Astrocyte (in vitro differentiated cells and primary cell): ENCODE results near the gene ULBP1. TPM values are rescaled to one million over a fixed set of nuclear protein-coding genes. Genes with fewer than 3 reads are reported as not detected.
"Not testable (repeated sequence)": the region's sequence is repeated elsewhere in the genome, so short reads cannot be mapped to it uniquely, and the experiment has no call there.

Experiments used
- DNase-seq: peaks from one replicate; pipeline ENCODE4 v3.0.0-alpha.2; 2010; ENCODE audit warnings: low read depth
- FAIRE-seq: peaks from 2 replicates; lab custom pipeline; 2011; peaks lifted over from hg19 to GRCh38; lab: Jason Lieb, UNC
- H2AFZ ChIP-seq: 2 replicates; pipeline ENCODE4 v1.6.0; 2012; ENCODE audit warnings: low read depth, low read length, inconsistent platforms
- H3K27ac ChIP-seq: 2 replicates; pipeline ENCODE4 v1.5.1; 2011; ENCODE audit warnings: low read depth, low read length, inconsistent platforms
- H3K27me3 ChIP-seq: 2 replicates; pipeline ENCODE4 v1.6.0; 2011; ENCODE audit warnings: low read length, inconsistent platforms; ENCODE audit not compliant: insufficient read depth
- H3K36me3 ChIP-seq: 2 replicates; pipeline ENCODE4 v1.5.1; 2011; ENCODE audit warnings: low read length, inconsistent platforms; ENCODE audit not compliant: insufficient read depth
- H3K4me1 ChIP-seq: 2 replicates; pipeline ENCODE4 v1.5.1; 2011; ENCODE audit warnings: low read length, inconsistent platforms; ENCODE audit not compliant: insufficient read depth
- H3K4me2 ChIP-seq: 2 replicates; pipeline ENCODE4 v1.6.0; 2012; ENCODE audit warnings: low read length, inconsistent platforms
- H3K4me3 ChIP-seq: 2 replicates; pipeline ENCODE4 v1.5.1; 2011; ENCODE audit warnings: low read depth, mild to moderate bottlenecking, low read length, inconsistent platforms; ENCODE audit not compliant: insufficient read depth
- H3K79me2 ChIP-seq: 2 replicates; pipeline ENCODE4 v1.6.0; 2012; ENCODE audit warnings: mild to moderate bottlenecking, low read length, inconsistent platforms; ENCODE audit not compliant: insufficient read depth
- H3K9ac ChIP-seq: 2 replicates; pipeline ENCODE4 v1.6.0; 2012; ENCODE audit warnings: mild to moderate bottlenecking, low read length, inconsistent platforms
- H3K9me3 ChIP-seq: 2 replicates; pipeline ENCODE4 v1.5.1; 2012; ENCODE audit warnings: low read depth, mild to moderate bottlenecking, low read length, inconsistent platforms; ENCODE audit not compliant: insufficient read depth
- H4K20me1 ChIP-seq: 2 replicates; pipeline ENCODE4 v1.6.0; 2012; ENCODE audit warnings: low read length, inconsistent platforms; ENCODE audit not compliant: insufficient read depth
- H3K27ac Mint-ChIP-seq: one replicate; pipeline ENCODE4 v1.8.0; 2021; ENCODE audit warnings: mild to moderate bottlenecking, mixed read lengths; ENCODE audit not compliant: unreplicated experiment
- H3K27me3 Mint-ChIP-seq: one replicate; pipeline ENCODE4 v1.8.0; 2021; ENCODE audit warnings: low read depth, mixed read lengths; ENCODE audit not compliant: unreplicated experiment
- H3K36me3 Mint-ChIP-seq: one replicate; pipeline ENCODE4 v1.8.0; 2021; ENCODE audit warnings: low read depth, mixed read lengths; ENCODE audit not compliant: unreplicated experiment
- H3K4me1 Mint-ChIP-seq: one replicate; pipeline ENCODE4 v1.8.0; 2021; ENCODE audit warnings: low read depth, mixed read lengths; ENCODE audit not compliant: unreplicated experiment
- H3K4me3 Mint-ChIP-seq: one replicate; pipeline ENCODE4 v1.8.0; 2021; ENCODE audit warnings: mild to moderate bottlenecking, moderate library complexity, mixed read lengths; ENCODE audit not compliant: unreplicated experiment
- H3K9me3 Mint-ChIP-seq: one replicate; pipeline ENCODE4 v1.8.0; 2021; ENCODE audit warnings: mild to moderate bottlenecking, mixed read lengths; ENCODE audit not compliant: unreplicated experiment
- EZH2 ChIP-seq: IDR thresholded peaks from 2 replicates; pipeline ENCODE4 v1.6.1; 2012; ENCODE audit warnings: mild to moderate bottlenecking, low read length, inconsistent platforms; ENCODE audit not compliant: insufficient read depth
- total RNA-seq: library from RNA; stranded (reverse); gene quantifications from 2 replicates; pipeline ENCODE4 v1.2.1, GENCODE V29; 2021
- TF ChIP-seq, protein P1 (sequence below): IDR thresholded peaks from 2 replicates; pipeline ENCODE4 v1.5.1; 2011; ENCODE audit warnings: low read depth, mild to moderate bottlenecking, inconsistent platforms, low read length, moderate library complexity; ENCODE audit not compliant: insufficient read depth

The ULBP1 gene
- total RNA-seq, 1 donor from 2014 or later: 7.4 TPM

DNA sequence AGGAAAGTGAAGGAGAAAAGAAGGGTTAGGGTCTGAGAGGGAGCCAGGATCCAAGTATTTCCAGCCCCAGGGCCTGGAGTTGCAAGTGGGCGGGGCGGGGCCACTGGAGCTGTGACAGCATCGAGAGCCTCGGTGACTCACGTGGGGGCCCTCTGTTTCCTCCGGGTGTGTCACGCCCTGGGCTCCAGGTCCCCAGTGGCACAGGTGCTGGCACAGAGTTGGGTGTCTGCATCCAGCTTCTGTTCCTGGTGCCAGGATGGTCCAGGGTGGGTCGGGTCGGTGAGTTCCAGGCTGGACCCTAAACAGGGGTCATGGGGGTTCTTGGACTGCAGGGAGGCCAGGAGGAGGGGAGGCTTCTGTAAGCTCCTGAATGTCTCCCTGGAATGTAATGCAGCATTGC lies 44.8 kb downstream of the ULBP1 start:
- Histone ChIP-seq H2AFZ (no peak overlapping the region), H3K9me3 (no peaks in the 10 kb centered on the region), H3K79me2 (no peaks in the 10 kb centered on the region), H3K36me3 (no peaks in the 10 kb centered on the region), H3K27ac (no peak overlapping the region), H3K4me3 (no peak overlapping the region), H3K4me1 (peaks cover 10% of the 10 kb centered on the region), H3K9ac (no peak overlapping the region), H3K4me2 (no peak overlapping the region), H3K27me3 (peaks cover 42% of the 10 kb centered on the region), H4K20me1 (no peaks in the 10 kb centered on the region)
- Mint-ChIP-seq H3K27me3 (peaks cover 73% of the 10 kb centered on the region), H3K27ac (peak overlapping the region; percentile 44), H3K36me3 (no peaks in the 10 kb centered on the region), H3K4me1 (peaks cover 1% of the 10 kb centered on the region), H3K9me3 (no peaks in the 10 kb centered on the region), H3K4me3 (no peak overlapping the region)
- TF ChIP-seq, protein P1, sequence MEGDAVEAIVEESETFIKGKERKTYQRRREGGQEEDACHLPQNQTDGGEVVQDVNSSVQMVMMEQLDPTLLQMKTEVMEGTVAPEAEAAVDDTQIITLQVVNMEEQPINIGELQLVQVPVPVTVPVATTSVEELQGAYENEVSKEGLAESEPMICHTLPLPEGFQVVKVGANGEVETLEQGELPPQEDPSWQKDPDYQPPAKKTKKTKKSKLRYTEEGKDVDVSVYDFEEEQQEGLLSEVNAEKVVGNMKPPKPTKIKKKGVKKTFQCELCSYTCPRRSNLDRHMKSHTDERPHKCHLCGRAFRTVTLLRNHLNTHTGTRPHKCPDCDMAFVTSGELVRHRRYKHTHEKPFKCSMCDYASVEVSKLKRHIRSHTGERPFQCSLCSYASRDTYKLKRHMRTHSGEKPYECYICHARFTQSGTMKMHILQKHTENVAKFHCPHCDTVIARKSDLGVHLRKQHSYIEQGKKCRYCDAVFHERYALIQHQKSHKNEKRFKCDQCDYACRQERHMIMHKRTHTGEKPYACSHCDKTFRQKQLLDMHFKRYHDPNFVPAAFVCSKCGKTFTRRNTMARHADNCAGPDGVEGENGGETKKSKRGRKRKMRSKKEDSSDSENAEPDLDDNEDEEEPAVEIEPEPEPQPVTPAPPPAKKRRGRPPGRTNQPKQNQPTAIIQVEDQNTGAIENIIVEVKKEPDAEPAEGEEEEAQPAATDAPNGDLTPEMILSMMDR: no peak
- no peak for TF ChIP-seq EZH2
- FAIRE-seq: no peak
- no peak for DNase-seq

DNA sequence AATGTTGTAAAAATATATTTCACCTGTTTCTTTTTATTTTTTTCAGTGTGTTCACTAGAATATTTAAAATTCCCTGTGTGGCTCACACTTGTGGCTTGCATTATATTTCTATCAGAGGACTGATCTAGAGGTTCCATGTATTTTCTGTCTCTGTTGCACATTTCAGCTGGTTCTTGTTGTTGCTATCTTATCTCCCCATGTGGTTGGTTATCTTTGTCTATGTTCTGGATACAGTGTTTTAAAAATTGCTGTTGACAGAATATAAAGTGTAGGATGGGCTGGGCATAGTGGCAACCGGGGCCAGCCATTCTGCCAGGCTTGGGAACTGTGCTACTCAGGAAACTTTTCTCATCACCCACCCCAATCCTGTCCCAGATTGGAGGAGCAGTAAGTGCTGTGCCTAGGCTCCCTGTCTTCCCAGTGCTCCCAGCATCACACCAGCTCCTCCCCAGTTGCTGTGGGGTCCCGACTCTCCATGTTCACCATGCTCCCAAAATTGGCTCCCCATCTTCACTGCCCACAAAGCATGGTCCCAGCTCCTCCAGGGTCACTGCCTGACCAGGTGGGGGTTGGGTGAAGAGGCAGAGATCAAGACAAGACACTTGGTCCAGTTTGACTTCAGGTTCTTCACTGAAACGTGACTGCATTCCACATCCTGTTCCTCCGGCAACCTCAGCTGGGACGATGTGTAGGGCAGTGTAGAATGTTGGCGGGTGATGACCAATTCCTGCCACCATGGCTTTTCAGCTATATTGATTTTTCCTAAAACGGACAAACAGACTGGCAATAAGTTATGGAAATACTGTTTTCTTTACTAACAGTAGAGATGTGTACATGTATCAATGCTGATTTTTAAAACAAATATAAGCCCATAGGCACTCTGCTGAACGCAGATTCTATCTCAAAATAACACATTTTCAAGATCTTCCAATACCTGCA lies 49.4 kb downstream of the ULBP1 start:
- not testable (repeated sequence) for H3K27ac ChIP-seq, H3K79me2 ChIP-seq, H3K4me3 ChIP-seq, H4K20me1 ChIP-seq, H3K27ac Mint-ChIP-seq, DNase-seq, H3K36me3 Mint-ChIP-seq, H2AFZ ChIP-seq, H3K9me3 ChIP-seq, H3K4me2 ChIP-seq, H3K4me1 Mint-ChIP-seq, H3K36me3 ChIP-seq, FAIRE-seq, H3K9ac ChIP-seq, H3K9me3 Mint-ChIP-seq, H3K4me1 ChIP-seq, H3K4me3 Mint-ChIP-seq
- peaks cover 87% of the 10 kb centered on the region for H3K27me3 Mint-ChIP-seq
- peaks cover 69% of the 10 kb centered on the region for H3K27me3 ChIP-seq

DNA sequence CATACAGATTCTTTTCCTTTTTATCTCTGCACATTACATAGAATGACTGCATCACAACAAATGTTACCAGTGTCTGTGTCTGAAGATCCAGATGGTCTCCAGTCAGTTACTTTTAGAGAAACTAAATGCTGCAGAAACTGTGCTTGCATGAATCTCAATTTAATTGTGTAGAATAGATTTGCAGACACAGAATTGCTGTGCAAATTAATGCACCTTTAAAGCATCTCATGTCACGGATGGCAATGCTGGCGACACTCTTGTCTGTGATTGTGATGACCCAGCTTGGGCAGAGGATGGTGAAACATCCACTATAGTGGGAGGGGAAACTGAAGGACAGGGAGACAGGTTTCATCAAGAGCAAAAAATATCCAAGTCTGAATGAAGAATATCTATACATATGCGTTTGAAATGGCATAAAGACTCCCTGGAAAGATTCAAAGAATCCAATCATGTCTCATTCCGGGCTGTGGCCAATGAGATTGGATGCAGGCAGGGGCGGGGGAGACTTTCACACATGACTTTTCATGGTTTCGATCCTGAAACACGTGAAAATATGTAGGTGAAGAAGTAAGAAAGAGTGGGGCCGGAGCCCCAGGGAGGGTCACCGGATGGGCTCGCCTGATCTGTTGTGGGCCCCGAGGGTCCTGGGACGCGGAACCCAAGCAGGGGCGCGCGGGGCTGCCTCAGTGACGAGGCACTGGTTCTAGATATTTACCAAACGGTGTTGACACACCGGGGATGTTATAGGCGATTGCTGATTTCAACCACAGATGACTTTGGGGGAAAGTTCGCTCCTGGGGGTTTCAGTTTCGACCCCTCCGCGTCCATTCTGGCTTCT lies 50.3 kb downstream of the ULBP1 start:
- H2AFZ ChIP-seq, H3K27ac Mint-ChIP-seq, H4K20me1 ChIP-seq, H3K4me1 Mint-ChIP-seq, H3K9ac ChIP-seq, DNase-seq, H3K36me3 Mint-ChIP-seq, H3K9me3 Mint-ChIP-seq, H3K4me1 ChIP-seq, H3K4me3 Mint-ChIP-seq, H3K27ac ChIP-seq, FAIRE-seq, H3K9me3 ChIP-seq, H3K4me3 ChIP-seq, H3K4me2 ChIP-seq, H3K36me3 ChIP-seq, H3K79me2 ChIP-seq: not testable (repeated sequence)
- peaks cover 88% of the 10 kb centered on the region for H3K27me3 Mint-ChIP-seq
- peaks cover 66% of the 10 kb centered on the region for H3K27me3 ChIP-seq
